Neutrophil (primary cell): Measurements from ENCODE around the gene ABHD13.
"Not testable (repeated sequence)": the region's sequence is repeated elsewhere in the genome, so short reads cannot be mapped to it uniquely, and the experiment has no call there.

Experiments
- H3K27ac ChIP-seq: fragments of 200-600 bp; sonication (generic); 2 replicates; pipeline ENCODE4 v1.5.1; 2016; ENCODE audit warnings: mild to moderate bottlenecking, moderate library complexity
- H3K27me3 ChIP-seq: fragments of 200-600 bp; sonication (generic); 2 replicates; pipeline ENCODE4 v1.6.0; 2016; ENCODE audit warnings: mild to moderate bottlenecking
- H3K36me3 ChIP-seq: fragments of 200-600 bp; sonication (generic); 2 replicates; pipeline ENCODE4 v1.5.1; 2017
- H3K4me1 ChIP-seq, 2 experiments: fragments of 200-600 bp in 1 of 2; sonication (generic) in 1 of 2; 1 replicate in 1 of 2; 2 replicates in 1 of 2; pipeline versions ENCODE4 v1.5.1 to v1.6.1; 2013 to 2016; ENCODE audit warnings: low read depth in 1 of 2, low read length in 1 of 2, mild to moderate bottlenecking in 1 of 2, moderate library complexity in 1 of 2; ENCODE audit not compliant: control insufficient read depth in 1 of 2, insufficient read depth in 1 of 2
- H3K4me3 ChIP-seq, 2 experiments: fragments of 200-600 bp in 1 of 2; sonication (generic) in 1 of 2; 1 replicate in 1 of 2; 2 replicates in 1 of 2; pipeline ENCODE4 v1.5.1; 2013 to 2016; ENCODE audit warnings: low read depth in 1 of 2, low read length in 1 of 2, mild to moderate bottlenecking in 1 of 2, moderate library complexity in 1 of 2
- H3K9me3 ChIP-seq: fragments of 200-600 bp; sonication (generic); 2 replicates; pipeline ENCODE4 v1.5.1; 2016
- TF ChIP-seq, protein P1 (sequence below): fragments of 200-600 bp; sonication (generic); IDR thresholded peaks from 2 replicates; pipeline ENCODE4 v1.5.1; 2016; ENCODE audit warnings: antibody characterized with exemption

The ABHD13 gene

DNA sequence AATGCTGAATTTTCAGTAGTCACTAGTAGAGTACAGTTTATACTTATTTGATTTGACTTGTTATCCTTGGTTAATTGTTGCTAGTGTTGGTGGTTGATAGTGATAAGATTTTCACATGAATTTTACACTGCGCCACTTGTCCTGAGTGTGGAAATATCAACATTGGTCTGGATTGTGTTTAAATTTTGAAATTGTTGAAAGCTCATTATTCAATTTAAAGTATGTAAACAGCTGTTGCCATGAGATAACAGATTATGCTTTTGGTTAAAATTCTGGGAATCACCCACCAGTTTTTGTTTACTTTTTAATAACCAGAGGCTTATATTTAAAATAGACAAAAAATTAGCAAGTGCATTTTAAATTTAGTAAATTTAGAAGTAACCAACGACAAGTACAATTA, 39.1 kb downstream of the ABHD13 start:
- no peaks in the 10 kb centered on the region for H3K36me3 ChIP-seq
- no peak overlapping the region for H3K27ac ChIP-seq
- H3K27me3 ChIP-seq = no peaks in the 10 kb centered on the region
- H3K4me1 ChIP-seq = no peaks in the 10 kb centered on the region
- no peaks in the 10 kb centered on the region for H3K9me3 ChIP-seq
- no peak overlapping the region for H3K4me3 ChIP-seq
- TF ChIP-seq, protein P1, sequence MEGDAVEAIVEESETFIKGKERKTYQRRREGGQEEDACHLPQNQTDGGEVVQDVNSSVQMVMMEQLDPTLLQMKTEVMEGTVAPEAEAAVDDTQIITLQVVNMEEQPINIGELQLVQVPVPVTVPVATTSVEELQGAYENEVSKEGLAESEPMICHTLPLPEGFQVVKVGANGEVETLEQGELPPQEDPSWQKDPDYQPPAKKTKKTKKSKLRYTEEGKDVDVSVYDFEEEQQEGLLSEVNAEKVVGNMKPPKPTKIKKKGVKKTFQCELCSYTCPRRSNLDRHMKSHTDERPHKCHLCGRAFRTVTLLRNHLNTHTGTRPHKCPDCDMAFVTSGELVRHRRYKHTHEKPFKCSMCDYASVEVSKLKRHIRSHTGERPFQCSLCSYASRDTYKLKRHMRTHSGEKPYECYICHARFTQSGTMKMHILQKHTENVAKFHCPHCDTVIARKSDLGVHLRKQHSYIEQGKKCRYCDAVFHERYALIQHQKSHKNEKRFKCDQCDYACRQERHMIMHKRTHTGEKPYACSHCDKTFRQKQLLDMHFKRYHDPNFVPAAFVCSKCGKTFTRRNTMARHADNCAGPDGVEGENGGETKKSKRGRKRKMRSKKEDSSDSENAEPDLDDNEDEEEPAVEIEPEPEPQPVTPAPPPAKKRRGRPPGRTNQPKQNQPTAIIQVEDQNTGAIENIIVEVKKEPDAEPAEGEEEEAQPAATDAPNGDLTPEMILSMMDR = no peak

DNA sequence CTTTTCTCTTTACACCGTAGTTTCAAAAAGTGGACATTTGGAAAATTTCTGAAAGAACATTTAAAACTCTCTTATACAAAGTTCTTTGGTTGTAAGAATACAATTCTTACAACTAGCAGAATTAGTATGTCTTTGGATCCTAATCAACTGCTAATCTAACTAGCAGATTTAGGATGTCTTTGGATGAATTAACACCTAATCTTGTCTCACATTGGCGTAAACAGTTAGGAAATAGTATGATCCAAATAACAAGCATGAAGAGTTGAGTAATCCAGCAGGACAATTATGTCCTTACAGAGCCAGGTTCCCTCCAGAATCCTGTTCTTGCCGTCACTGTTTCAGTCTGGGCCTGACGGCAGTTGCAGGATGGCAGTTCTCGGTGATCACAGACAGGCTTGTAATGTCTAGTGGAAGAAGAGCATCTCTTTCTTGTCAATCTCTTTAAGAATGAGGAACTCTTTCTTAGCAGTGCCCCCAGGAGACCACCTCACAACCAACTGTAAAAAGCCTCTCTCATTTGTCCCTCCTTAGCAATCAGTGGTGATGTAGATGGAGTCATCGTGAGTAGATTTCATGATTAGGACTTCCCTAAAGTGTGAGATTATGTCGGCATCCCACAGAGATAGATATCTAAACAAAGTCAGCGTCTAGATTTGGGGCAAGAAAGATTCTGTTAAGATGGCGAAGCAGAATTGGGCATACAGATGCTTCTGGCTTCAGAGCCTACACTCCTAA, 45.6 kb downstream of the ABHD13 start:
- peak overlapping the region; percentile 97 for H3K27ac ChIP-seq
- H3K4me3 ChIP-seq = no peak overlapping the region
- TF ChIP-seq, protein P1 = no peak
- no peaks in the 10 kb centered on the region for H3K36me3 ChIP-seq
- H3K4me1 ChIP-seq = peaks cover 38 to 49% of the 10 kb centered on the region in 2 experiments
- no peaks in the 10 kb centered on the region for H3K9me3 ChIP-seq
- no peaks in the 10 kb centered on the region for H3K27me3 ChIP-seq

DNA sequence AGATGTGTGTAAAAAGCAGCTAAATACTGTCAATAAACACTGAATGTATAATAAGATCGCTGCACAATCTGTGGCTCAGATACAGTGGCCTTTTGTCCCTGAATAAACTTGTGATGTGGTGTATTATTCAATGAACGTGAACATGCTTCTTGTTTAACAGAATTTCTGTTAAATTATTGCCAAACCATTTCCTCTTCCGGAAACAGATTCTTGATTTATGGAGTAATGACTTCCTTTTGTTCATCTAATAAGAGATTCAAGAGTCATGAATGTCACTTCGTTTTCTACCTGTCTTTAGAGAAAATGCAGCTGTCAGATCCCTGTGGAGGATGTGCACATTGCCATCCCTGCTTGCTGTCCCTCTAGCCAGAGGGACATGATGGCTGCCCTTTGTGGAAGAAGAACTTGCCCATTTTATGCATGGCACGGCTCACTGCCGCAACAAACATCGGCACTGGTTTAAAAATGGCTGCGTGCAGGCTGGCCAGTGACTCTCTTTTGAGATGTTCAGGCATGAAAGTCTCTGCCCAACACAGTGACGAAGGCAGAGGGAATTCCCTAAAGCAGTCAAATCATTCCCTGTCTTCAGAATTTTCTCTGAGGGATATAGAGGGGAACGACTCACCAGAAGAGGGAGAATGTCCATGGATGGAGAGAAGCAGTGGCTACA, 48.3 kb downstream of the ABHD13 start:
- Histone ChIP-seq H3K4me3 (peak overlapping the region; percentile 50), H3K27ac (peak overlapping the region; percentile 97), H3K36me3 (no peaks in the 10 kb centered on the region), H3K9me3 (no peaks in the 10 kb centered on the region), H3K27me3 (no peaks in the 10 kb centered on the region), H3K4me1 (peaks cover 65 to 66% of the 10 kb centered on the region in 2 experiments)
- TF ChIP-seq, protein P1 = no peak

GRCh38 chr13:108267347-108267746, 49.2 kb downstream of the ABHD13 start:
- Histone ChIP-seq H3K27me3 (no peaks in the 10 kb centered on the region), H3K27ac (peak overlapping the region; percentile 97), H3K9me3 (no peaks in the 10 kb centered on the region), H3K4me1 (peaks cover 72 to 75% of the 10 kb centered on the region in 2 experiments), H3K36me3 (no peaks in the 10 kb centered on the region), H3K4me3 (peak overlapping the region; percentile 50)
- TF ChIP-seq, protein P1 = peak; percentile 15

DNA sequence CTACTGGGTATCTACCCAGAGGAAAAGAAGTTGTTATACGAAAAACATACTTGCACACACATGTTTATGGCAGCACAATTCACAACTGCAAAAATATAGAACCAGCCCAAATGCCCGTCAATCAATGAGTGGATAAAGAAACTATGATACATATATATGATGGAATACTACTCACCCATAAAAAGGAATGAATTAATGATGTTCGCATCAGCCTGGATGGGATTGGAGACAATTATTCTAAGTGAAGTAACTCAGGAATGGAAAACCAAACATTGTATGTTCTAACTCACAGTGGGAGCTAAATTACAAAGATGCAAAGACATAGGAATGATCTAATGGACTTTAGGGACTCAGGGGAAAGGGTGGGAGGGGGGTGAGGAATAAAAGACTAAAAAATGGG, 49.7 kb downstream of the ABHD13 start:
- H3K9me3 ChIP-seq, H3K36me3 ChIP-seq, H3K27me3 ChIP-seq: not testable (repeated sequence)
- Histone ChIP-seq H3K4me3 (peak overlapping the region in 1 of 2 experiments; percentile 75), H3K4me1 (peaks cover 72 to 80% of the 10 kb centered on the region in 2 experiments), H3K27ac (peak overlapping the region; percentile 97)

DNA sequence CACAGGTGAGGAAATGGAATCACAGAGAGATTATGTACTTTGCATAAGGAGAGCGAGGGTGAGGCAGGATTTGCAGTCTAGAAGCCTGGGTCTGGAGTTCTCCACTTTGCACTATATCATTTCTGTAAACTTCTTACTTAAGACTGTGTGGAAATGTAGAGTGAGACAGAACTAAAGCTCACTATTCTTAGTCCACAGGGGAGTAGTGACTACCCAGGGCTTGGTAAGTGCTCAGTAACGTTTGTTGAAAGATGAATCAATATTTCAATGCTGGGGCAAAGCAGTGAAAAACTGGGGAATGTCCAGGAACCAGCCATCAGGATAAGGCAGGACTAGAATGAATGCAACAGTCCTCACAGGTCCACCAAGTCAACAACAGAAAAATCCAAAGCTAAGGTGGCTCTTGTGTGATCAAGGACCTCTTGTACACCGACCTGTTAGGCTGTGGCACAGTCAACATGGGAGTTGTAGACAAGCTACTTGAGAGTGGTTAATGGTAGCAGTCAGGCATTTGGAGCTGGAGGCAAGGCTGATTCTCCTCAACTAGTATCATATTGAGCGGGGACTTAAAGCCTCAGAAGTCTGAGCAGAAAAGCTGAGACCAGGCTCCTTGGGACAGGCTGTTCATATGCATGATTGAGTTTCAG, 50.4 kb downstream of the ABHD13 start:
- peaks cover 75 to 88% of the 10 kb centered on the region in 2 experiments for H3K4me1 ChIP-seq
- TF ChIP-seq, protein P1 = no peak
- no peaks in the 10 kb centered on the region for H3K36me3 ChIP-seq
- no peaks in the 10 kb centered on the region for H3K9me3 ChIP-seq
- no peaks in the 10 kb centered on the region for H3K27me3 ChIP-seq
- peak overlapping the region; percentile 97 for H3K27ac ChIP-seq
- peak overlapping the region; percentile 1 to 75 for H3K4me3 ChIP-seq
